CD4-positive, alpha-beta memory T cell (primary cell): ENCODE data around the gene TBL2. TPM values are rescaled to one million over a fixed set of nuclear protein-coding genes. Genes with fewer than 3 reads are reported as not detected.
A peak's percentile ranks its signal among the peaks of the same experiment; 100 is the strongest.

Source experiments
- CTCF ChIA-PET: fragments of 350-600 bp; sonication (Branson Sonifier 250); formaldehyde crosslinking; loops from one replicate; lab custom pipeline; 2021; ENCODE audit warnings: inconsistent platforms; ENCODE audit not compliant: partially characterized antibody; lab: Charles Lee
- POLR2A ChIA-PET: fragments of 350-600 bp; sonication (Branson Sonifier 250); formaldehyde crosslinking; loops from one replicate; lab custom pipeline; 2021; ENCODE audit not compliant: partially characterized antibody; lab: Charles Lee
- DNase-seq, 5 donors: peaks; one replicate each; pipeline versions ENCODE4 v3.0.0 to v3.0.0-alpha.2; 2020 to 2022; ENCODE audit warnings: mixed read lengths in 1 of 5
- H3K27ac ChIP-seq: one replicate; pipeline ENCODE4 v1.7.0; 2013; ENCODE audit warnings: low read depth, low read length
- H3K27me3 ChIP-seq: 2 replicates; pipeline ENCODE4 v1.7.0; 2013; ENCODE audit warnings: mild to moderate bottlenecking, low read length, moderate library complexity; ENCODE audit not compliant: insufficient read depth
- H3K36me3 ChIP-seq: 2 replicates; pipeline ENCODE4 v1.7.0; 2013; ENCODE audit warnings: mild to moderate bottlenecking, low read length, moderate library complexity; ENCODE audit not compliant: insufficient read depth
- H3K4me1 ChIP-seq: 2 replicates; pipeline ENCODE4 v1.7.0; 2013; ENCODE audit warnings: mild to moderate bottlenecking, low read length, moderate library complexity; ENCODE audit not compliant: insufficient read depth
- H3K4me3 ChIP-seq, 2 donors: one replicate each; pipeline ENCODE4 v1.7.0; 2013; ENCODE audit warnings: low read length in 2 of 2, mild to moderate bottlenecking in 1 of 2
- H3K9me3 ChIP-seq, 2 donors: one replicate each; pipeline ENCODE4 v1.7.0; 2013; ENCODE audit warnings: low read length in 2 of 2, control low read depth in 1 of 2; ENCODE audit not compliant: control insufficient read depth in 1 of 2
- H3K27ac Mint-ChIP-seq, 7 donors: one replicate each; pipeline ENCODE4 v1.8.0; 2020 to 2021; ENCODE audit warnings: mixed read lengths in 7 of 7, mild to moderate bottlenecking in 6 of 7, inconsistent platforms in 3 of 7, moderate library complexity in 3 of 7
- H3K27me3 Mint-ChIP-seq, 2 donors: one replicate each; pipeline ENCODE4 v1.8.0; 2020 to 2021; ENCODE audit warnings: mixed read lengths in 2 of 2
- H3K36me3 Mint-ChIP-seq, 2 donors: one replicate each; pipeline ENCODE4 v1.8.0; 2020 to 2021; ENCODE audit warnings: mixed read lengths in 2 of 2, inconsistent platforms in 1 of 2, mild to moderate bottlenecking in 1 of 2
- H3K4me1 Mint-ChIP-seq, 4 donors: one replicate each; pipeline ENCODE4 v1.8.0; 2020 to 2021; ENCODE audit warnings: mixed read lengths in 4 of 4, mild to moderate bottlenecking in 1 of 4
- H3K4me3 Mint-ChIP-seq, 8 donors: one replicate each; pipeline ENCODE4 v1.8.0; 2020 to 2021; ENCODE audit warnings: mixed read lengths in 8 of 8, mild to moderate bottlenecking in 7 of 8, moderate library complexity in 6 of 8, inconsistent platforms in 3 of 8
- H3K9me3 Mint-ChIP-seq, 8 donors: one replicate each; pipeline ENCODE4 v1.8.0; 2020 to 2021; ENCODE audit warnings: mixed read lengths in 8 of 8, mild to moderate bottlenecking in 5 of 8, inconsistent platforms in 3 of 8, moderate library complexity in 1 of 8
- intact Hi-C: fragments of 100-400 bp; cut with micrococcal nuclease; formaldehyde crosslinking; loops from one replicate; pipeline ENCODE4 v1.15.1; 2023
- polyA plus RNA-seq, 2 donors: library from polyadenylated mRNA; unstranded; fragments of 300-500 nt; fragmentation: Illumina TruSeq; gene quantifications; one replicate each; pipeline ENCODE4 v1.2.3, GENCODE V29; 2021
- total RNA-seq, 2 experiments: library from RNA; stranded (reverse); gene quantifications; one replicate each; pipeline ENCODE4 v1.2.3, GENCODE V29; 2021

TBL2 gene
- total and polyA plus RNA-seq, 4 experiments from 2014 or later, result 15.6 to 47.5 (median 32.9) TPM

DNA sequence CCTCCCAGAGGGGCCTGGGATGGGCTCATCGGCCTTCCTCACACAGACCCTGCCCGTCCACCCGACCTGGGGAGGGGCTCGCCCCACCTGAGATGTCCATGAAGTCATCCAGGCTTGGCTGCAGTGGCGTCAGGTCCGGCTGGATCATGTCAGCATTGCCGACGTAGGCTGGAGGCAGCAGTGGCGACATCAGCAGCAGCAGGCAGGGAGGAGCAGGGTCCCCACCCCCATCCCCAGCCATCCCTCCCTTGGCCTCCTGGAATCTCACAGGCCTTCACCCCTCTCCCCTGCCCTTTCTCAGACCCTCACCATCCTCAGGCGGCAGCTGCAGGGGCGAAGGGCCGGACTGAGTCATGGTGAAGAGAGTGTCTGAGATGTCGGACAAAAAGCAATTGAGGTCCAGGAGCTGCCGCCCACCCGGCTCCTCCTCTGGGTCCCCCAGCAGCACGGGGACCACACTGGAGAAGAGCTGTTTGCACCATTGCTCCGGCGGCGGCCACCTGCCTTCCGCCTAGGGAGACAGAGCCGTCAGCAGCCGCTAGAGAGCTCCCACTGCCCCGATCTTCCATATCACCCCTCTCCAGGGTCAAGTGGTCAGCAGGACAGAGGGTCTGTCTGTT lies 27.3 kb upstream of the TBL2 start:
- Histone ChIP-seq H3K9me3 (no peaks in the 10 kb centered on the region), H3K27me3 (no peaks in the 10 kb centered on the region), H3K4me1 (peaks cover 6% of the 10 kb centered on the region), H3K36me3 (no peaks in the 10 kb centered on the region), H3K27ac (no peak overlapping the region), H3K4me3 (no peak overlapping the region)
- intact Hi-C loops, result loop anchor here (2.0 kb wide), 1 partner anchor 129 kb away; no protein-coding TSS in a partner anchor
- Mint-ChIP-seq H3K9me3 (no peaks in the 10 kb centered on the region), H3K36me3 (no peaks in the 10 kb centered on the region), H3K4me3 (no peak overlapping the region), H3K4me1 (no peaks in the 10 kb centered on the region), H3K27ac (no peak overlapping the region), H3K27me3 (peaks cover 0 to 14% of the 10 kb centered on the region in 2 donors)
- ChIA-PET POLR2A (interaction anchor here (1.0 kb wide), 1 partner anchor 62 kb away, joined by 3 read pairs; the partner anchor contains the start of gene VPS37D), CTCF (interaction anchor here (1.5 to 9.7 kb wide), 15 partner anchors 10 to 249 kb away, joined by 3 to 142 read pairs (median 14); partner anchors contain the start of gene ABHD11)
- no peak for DNase-seq

DNA sequence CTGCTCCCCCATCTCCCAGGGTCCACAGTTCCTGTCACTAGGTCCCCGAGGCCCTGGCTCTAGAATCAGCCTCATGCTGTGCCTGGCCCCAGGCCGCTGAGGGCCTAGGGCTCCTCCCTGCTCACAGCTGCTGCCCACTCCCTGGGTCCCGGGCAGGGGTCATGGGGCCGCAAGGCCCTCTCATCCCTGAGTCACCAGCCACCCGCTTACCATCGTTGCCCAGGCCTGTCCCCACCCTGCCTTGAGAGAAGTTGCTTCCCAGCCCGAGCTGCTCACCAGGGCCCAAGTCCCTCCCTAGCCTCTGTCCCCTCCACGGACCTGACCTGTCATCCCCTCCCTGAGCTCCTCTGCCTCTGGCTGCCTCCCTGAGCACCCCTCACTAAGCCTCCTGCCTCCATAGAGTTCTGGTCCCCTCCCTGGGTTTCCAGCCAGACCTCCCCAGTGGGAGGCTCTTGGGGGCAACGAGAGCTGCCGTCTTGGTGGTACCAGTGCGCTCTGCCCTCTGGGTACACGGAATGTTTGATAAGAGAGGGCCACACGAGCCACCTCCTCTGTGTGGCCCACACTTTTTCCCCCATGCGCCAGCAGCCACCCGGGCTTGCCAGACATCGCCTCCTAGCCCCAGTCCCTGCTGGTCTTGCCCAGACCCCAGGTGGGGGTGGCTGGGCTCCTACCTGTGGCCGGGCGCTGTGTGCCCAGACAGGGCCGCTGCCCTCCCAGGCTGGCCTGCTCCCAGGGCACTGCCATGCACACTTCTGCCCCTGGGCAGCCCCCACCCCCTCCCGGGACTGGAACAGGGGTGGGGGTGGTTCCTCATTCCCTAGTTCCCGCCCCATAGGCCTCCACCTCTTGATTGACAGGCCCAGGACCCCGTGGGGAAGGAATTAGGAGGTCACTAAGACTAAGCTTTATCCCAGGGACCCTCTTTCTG lies 24.6 kb upstream of the TBL2 start:
- no peaks in the 10 kb centered on the region for H3K9me3 ChIP-seq
- Mint-ChIP-seq H3K27ac (peak overlapping the region in 1 of 7 donors; percentile 8), H3K9me3 (no peaks in the 10 kb centered on the region), H3K4me3 (no peak overlapping the region), H3K27me3 (peaks cover 3 to 10% of the 10 kb centered on the region in 2 donors), H3K4me1 (no peaks in the 10 kb centered on the region), H3K36me3 (peaks cover 0 to 2% of the 10 kb centered on the region in 2 donors)
- POLR2A ChIA-PET, result no interaction called here
- no peaks in the 10 kb centered on the region for H3K36me3 ChIP-seq
- H3K27me3 ChIP-seq, result no peaks in the 10 kb centered on the region
- intact Hi-C loops, result no loop called here
- CTCF ChIA-PET, result interaction anchor here (0.8 to 9.7 kb wide), 4 partner anchors 8 to 133 kb away, joined by 3 to 142 read pairs (median 4); partner anchors contain the start of gene ABHD11
- DNase-seq, result no peak
- H3K4me1 ChIP-seq, result peaks cover 6% of the 10 kb centered on the region
- no peak overlapping the region for H3K27ac ChIP-seq
- no peak overlapping the region for H3K4me3 ChIP-seq

DNA sequence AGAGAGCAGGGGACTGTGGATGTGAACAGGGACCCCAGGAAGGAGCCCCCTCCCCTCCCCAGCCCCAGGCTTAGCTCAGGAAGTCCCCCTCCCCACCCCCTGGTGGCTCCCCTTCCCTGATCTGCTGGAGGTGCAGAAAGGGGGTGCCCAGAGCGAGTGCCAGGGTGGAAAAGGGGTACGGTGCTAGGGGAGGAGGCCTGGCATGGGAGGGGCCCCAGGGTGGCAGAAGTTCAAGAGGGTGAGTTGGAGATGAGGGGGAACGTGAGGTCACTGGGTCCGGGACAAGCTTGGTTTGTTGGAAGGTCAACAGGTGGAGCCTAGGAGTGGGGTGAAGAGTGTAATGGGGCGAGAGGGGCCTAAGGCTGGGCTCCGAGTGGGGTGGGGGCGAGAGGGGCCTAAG lies 21.5 kb upstream of the TBL2 start:
- H3K27me3 Mint-ChIP-seq, result peaks cover 6 to 9% of the 10 kb centered on the region in 2 donors
- H3K36me3 Mint-ChIP-seq, result peaks cover 0 to 3% of the 10 kb centered on the region in 2 donors
- Histone ChIP-seq H3K27me3 (no peaks in the 10 kb centered on the region), H3K4me3 (no peak overlapping the region), H3K4me1 (no peaks in the 10 kb centered on the region), H3K9me3 (no peaks in the 10 kb centered on the region), H3K27ac (no peak overlapping the region), H3K36me3 (no peaks in the 10 kb centered on the region)
- H3K9me3 Mint-ChIP-seq, result no peaks in the 10 kb centered on the region
- no peak for DNase-seq
- intact Hi-C loops, result no loop called here
- ChIA-PET CTCF (interaction anchor here (0.6 to 1.0 kb wide), 2 partner anchors 129 to 130 kb away, joined by 3 to 6 read pairs; no protein-coding TSS in a partner anchor), POLR2A (no interaction called here)
- no peaks in the 10 kb centered on the region for H3K4me1 Mint-ChIP-seq
- no peak overlapping the region for H3K4me3 Mint-ChIP-seq
- no peak overlapping the region for H3K27ac Mint-ChIP-seq

DNA sequence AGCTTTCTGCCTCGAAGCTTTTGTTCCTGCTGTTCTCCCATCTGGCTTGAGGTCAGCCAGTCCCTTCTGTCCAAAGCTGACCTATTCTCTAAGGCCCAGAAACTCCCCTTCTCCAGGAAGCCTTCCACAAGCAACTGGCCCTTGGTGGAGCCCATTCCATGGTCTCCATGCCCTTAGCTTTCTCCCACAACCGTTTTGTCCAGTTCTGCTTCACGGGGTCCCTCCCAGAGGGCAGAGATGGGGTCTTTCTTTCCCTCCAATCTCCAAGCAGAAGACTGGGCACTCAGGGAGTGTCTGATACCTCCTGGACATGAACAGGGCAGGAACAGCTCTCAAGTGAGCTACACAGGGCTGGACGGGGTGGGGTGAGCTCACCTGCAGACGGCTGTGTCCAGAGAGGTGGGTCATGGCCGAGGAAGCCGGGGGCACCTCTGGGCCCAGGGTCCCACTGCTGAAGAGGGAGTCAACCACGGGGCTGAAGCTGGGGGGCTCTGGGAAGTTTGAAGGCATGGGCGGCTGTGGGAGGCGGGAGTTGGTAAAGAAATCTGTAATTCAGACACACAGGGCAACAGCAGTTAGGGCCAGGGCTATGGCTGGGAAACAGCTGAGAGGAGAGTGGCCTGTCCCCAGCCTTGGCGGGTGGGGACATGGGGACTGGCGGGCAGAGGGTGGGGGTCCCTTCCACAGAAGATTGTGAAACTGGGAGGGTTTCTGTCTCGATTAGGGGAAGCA lies 20.9 kb upstream of the TBL2 start:
- H3K4me1 Mint-ChIP-seq, result no peaks in the 10 kb centered on the region
- H3K27ac ChIP-seq, result no peak overlapping the region
- no peak overlapping the region for H3K4me3 Mint-ChIP-seq
- no peak for DNase-seq
- H3K4me1 ChIP-seq, result no peaks in the 10 kb centered on the region
- no peaks in the 10 kb centered on the region for H3K36me3 ChIP-seq
- POLR2A ChIA-PET, result no interaction called here
- intact Hi-C loops, result no loop called here
- no peaks in the 10 kb centered on the region for H3K27me3 ChIP-seq
- peaks cover 0 to 3% of the 10 kb centered on the region in 2 donors for H3K36me3 Mint-ChIP-seq
- no peaks in the 10 kb centered on the region for H3K9me3 ChIP-seq
- H3K27ac Mint-ChIP-seq, result no peak overlapping the region
- no peak overlapping the region for H3K4me3 ChIP-seq
- CTCF ChIA-PET, result interaction anchor here (0.6 to 1.4 kb wide), 3 partner anchors 8 to 130 kb away, joined by 4 to 6 read pairs (median 4); no protein-coding TSS in a partner anchor
- peaks cover 6 to 9% of the 10 kb centered on the region in 2 donors for H3K27me3 Mint-ChIP-seq
- no peaks in the 10 kb centered on the region for H3K9me3 Mint-ChIP-seq

DNA sequence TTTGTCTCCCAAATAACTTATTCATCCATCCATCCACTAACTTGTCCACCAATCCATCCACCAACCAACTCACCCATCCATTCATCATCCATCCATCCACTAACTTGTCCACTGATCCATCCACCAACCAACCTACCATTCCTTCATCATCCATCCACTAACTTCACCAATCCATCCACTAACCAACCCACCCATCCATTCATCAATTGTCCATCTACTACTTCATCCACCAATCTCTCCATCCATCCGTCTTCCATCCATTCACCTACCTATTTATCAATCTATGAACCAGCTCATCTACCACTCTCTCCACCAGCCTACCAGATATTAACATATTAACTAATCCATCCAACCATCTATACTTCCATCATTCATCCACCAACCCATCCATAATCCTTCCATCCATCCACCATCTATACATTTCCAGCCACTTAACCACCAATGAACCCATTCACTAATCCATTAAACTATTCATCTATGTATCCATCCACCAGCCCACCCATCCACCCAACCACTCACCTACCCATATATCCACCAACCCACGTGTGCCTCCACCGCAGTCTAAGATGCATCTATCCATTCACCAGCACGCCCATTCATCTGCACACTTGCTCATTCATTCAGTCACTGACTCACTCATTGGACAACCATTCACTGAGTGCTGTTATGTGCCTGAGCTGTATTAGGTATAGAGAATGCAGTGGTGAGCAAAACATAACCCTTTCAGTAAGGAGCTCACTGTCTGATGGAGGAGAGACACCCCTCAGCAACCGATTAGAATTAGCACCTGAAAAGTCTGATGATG lies 19.8 kb upstream of the TBL2 start:
- no peaks in the 10 kb centered on the region for H3K4me1 Mint-ChIP-seq

DNA sequence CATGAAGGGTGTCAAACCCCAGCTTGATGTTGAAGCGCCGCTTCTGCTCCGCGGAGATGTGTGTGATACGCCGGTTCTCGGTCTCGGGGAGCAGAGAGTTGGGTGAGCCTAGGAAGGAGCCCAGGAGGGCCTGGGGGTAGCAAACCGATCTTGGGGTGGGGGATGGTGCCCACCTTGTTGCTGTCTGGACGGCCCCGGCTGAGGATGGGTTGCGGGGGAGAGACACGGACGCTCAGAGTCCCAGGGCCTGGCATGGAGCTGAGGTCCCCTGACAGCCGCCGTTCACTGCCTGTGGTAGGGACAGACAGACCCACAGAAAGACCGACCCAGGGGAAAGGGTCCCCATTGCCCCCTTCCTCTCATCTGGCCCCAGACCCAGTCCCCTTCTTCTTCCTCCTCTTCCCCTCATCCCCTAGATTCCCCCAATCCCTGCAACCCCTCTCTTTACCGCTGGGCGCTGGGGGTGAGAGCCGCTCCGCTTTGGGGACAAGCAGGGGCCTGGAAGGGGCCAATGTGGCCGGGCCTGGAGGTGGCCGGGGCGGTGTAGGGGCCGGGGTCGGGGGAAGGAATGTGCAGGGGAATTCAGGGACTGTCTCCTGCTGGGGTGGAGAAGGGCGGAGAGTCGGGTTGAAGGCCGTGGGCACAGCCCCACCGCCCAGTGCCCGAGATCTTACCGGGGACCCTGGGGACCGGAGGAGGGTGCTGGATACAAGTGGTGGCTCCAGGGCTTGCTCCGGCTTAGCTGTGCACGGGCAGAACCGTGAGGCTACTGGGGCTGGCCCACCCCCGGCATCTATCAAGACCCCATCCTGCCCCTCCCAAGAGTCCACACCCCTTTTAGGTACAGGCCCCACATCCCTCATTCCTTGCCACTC lies 18.0 kb upstream of the TBL2 start:
- H3K9me3 ChIP-seq, result no peaks in the 10 kb centered on the region
- no peak overlapping the region for H3K4me3 ChIP-seq
- CTCF ChIA-PET, result interaction anchor here (1.8 kb wide), 1 partner anchor 9 kb away, joined by 4 read pairs; no protein-coding TSS in a partner anchor
- H3K4me1 ChIP-seq, result no peaks in the 10 kb centered on the region
- no peaks in the 10 kb centered on the region for H3K27me3 ChIP-seq
- Mint-ChIP-seq H3K36me3 (peaks cover 0 to 3% of the 10 kb centered on the region in 2 donors), H3K4me3 (no peak overlapping the region), H3K9me3 (no peaks in the 10 kb centered on the region), H3K27me3 (peaks cover 6 to 10% of the 10 kb centered on the region in 2 donors), H3K27ac (no peak overlapping the region), H3K4me1 (no peaks in the 10 kb centered on the region)
- H3K27ac ChIP-seq, result no peak overlapping the region
- intact Hi-C loops, result no loop called here
- H3K36me3 ChIP-seq, result no peaks in the 10 kb centered on the region
- DNase-seq, result no peak
- POLR2A ChIA-PET, result no interaction called here

More for the DNA sequence above, 19.8 kb upstream of the TBL2 start:
- Histone ChIP-seq H3K36me3 (no peaks in the 10 kb centered on the region), H3K9me3 (no peaks in the 10 kb centered on the region), H3K27ac (no peak overlapping the region), H3K4me1 (no peaks in the 10 kb centered on the region), H3K4me3 (no peak overlapping the region), H3K27me3 (no peaks in the 10 kb centered on the region)
- Mint-ChIP-seq H3K27ac (no peak overlapping the region), H3K27me3 (peaks cover 6 to 9% of the 10 kb centered on the region in 2 donors), H3K9me3 (no peaks in the 10 kb centered on the region), H3K36me3 (peaks cover 0 to 3% of the 10 kb centered on the region in 2 donors), H3K4me3 (peak overlapping the region in 1 of 8 donors; percentile 18)
- DNase-seq, result no peak
- CTCF ChIA-PET, result interaction anchor here (1.4 kb wide), 1 partner anchor 9 kb away, joined by 4 read pairs; no protein-coding TSS in a partner anchor
- POLR2A ChIA-PET, result no interaction called here
- intact Hi-C loops, result no loop called here
